Omental fat pad (tissue), 4 donors: ENCODE results near the gene ARAP3. TPM values are rescaled to one million over a fixed set of nuclear protein-coding genes. Genes with fewer than 3 reads are reported as not detected.

Experiments
- ATAC-seq: fragments of 150-250 bp; one replicate; pipeline ENCODE4 v1.9.1; 2016; ENCODE audit warnings: mild to moderate bottlenecking, moderate library complexity; ENCODE audit not compliant: low FRiP score
- DNase-seq: peaks from one replicate; pipeline ENCODE4 v3.0.0-alpha.2; 2019; ENCODE audit warnings: low spot score
- total RNA-seq, 4 donors: library from RNA; depleted of rRNA; stranded (reverse); fragments of >200 nt; gene quantifications; one replicate each; pipeline ENCODE4 v1.1.0, GENCODE V29; 2016
- TF ChIP-seq, protein P1 (sequence below), 3 donors: fragments of 450-650 bp; IDR thresholded peaks; one replicate each; pipeline ENCODE4 v1.5.1; 2016 to 2017; ENCODE audit warnings: antibody characterized with exemption in 3 of 3, mild to moderate bottlenecking in 3 of 3, moderate library complexity in 2 of 3

The ARAP3 gene
- total RNA-seq, 4 donors from 2014 or later, result 2.6 to 36.1 (median 9.1) TPM

DNA sequence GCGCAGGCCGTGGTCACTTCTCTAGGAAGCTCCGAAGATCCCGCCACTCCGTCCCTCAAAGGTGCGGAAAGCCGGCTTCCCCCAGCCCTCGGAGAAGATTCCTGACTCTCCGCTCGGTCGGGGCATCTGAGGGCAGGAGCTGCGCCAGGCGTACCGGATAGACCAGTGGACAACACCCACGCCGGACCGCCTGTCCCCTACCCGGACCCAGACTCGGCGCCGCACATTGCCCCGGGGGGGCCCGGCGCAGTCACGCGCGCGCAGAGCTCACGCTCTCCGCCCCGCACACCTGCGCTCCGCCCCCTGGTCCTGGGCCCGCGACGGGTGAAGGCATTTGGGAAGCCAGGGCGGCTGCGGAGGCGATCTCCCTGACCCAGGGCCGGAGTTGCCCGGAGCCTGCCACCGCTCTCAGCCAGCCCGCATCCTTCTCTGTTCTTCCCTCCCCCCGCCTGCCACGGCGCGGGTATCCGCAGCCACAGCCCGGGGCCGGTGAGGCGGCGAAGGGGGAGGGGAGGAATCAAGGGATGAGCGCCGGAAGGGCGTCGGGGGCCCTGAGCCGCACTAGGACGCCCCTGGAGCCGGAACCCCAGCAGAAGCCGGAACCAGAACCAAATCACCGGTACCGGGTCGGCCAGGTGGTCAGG, 44.8 kb downstream of the ARAP3 start:
- DNase-seq (no peak), ATAC-seq (peak; percentile 31)
- TF ChIP-seq, protein P1, sequence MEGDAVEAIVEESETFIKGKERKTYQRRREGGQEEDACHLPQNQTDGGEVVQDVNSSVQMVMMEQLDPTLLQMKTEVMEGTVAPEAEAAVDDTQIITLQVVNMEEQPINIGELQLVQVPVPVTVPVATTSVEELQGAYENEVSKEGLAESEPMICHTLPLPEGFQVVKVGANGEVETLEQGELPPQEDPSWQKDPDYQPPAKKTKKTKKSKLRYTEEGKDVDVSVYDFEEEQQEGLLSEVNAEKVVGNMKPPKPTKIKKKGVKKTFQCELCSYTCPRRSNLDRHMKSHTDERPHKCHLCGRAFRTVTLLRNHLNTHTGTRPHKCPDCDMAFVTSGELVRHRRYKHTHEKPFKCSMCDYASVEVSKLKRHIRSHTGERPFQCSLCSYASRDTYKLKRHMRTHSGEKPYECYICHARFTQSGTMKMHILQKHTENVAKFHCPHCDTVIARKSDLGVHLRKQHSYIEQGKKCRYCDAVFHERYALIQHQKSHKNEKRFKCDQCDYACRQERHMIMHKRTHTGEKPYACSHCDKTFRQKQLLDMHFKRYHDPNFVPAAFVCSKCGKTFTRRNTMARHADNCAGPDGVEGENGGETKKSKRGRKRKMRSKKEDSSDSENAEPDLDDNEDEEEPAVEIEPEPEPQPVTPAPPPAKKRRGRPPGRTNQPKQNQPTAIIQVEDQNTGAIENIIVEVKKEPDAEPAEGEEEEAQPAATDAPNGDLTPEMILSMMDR (IDR thresholded peaks at IDR 0.05), result no peak

DNA sequence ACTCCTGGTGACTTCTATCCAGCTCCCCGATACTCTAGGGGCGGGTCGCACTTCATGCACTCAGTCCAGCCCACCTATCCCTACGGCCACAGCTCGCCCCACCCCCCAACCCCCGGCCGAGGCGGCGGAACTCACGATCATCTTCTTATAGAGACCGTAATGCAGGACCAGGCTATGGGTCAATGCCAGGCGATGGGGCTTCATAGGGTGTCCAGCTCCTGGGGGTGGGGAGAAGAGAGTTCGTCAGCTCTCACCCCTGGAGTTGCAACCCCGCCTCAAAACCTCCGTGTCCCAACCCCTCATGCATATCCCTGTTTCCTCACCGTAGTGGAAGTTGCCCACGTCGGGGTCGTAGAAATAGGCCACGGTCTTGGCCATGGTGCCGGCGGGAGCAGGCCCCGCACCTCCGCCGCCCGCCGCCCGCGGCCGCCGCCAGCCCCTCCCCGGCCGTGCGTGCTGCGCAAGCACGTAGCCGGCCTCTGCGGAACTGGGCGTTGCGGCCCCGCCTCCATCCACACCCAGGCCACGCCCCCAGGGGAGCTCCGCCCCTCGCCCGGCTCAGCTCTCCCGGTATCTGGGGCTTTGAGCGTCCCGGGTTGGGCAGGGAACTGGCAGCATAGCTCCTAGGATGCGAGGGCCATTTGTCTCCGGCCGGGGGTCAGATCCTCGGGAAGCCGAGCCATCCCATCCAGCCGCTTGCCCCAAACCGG, 45.5 kb downstream of the ARAP3 start, which contains the start of the genes HDAC3 and RELL2:
HDAC3 (minus strand) TSS at position 437 of the 710 bp plus-strand sequence; CDS start at position 378, 59 bp downstream.
RELL2 (plus strand) TSS at position 585 of the 710 bp plus-strand sequence. CDS start 1,229 bp downstream, outside the sequence.
- peak; percentile 98 for ATAC-seq
- TF ChIP-seq, protein P1 (IDR thresholded peaks at IDR 0.05), result no peak
- DNase-seq, result peak; percentile 77

- DNase-seq (no peak), ATAC-seq (no peak)
- TF ChIP-seq, protein P1 (IDR thresholded peaks at IDR 0.05), result no peak
Observed at GRCh38 chr5:141636106-141636412, 46.0 kb downstream of the ARAP3 start.

DNA sequence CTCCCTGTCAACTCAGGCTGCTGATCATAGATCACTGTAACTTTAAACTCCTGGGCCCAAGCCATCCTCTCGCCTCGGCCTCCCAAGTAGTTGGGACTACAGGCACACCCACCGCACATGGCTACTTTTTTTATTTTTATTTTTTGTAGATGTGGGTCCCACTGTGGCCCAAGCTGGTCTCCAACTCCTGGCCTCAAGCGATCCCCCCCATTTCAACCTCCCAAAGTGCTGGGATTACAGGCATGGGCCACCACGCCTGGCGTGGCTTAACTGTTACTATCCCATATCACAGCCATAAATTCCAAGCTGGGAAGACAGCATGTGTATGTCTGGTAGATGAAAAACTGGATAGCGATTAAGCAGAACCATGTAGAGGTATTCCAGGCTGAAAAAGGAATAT, 46.4 kb downstream of the ARAP3 start:
- ATAC-seq (no peak), DNase-seq (no peak)
- TF ChIP-seq, protein P1 (IDR thresholded peaks at IDR 0.05), result no peak

- no peak for ATAC-seq
- DNase-seq, result no peak
- TF ChIP-seq, protein P1 (IDR thresholded peaks at IDR 0.05), result no peak
Observed at GRCh38 chr5:141634720-141635119, 47.3 kb downstream of the ARAP3 start.

DNA sequence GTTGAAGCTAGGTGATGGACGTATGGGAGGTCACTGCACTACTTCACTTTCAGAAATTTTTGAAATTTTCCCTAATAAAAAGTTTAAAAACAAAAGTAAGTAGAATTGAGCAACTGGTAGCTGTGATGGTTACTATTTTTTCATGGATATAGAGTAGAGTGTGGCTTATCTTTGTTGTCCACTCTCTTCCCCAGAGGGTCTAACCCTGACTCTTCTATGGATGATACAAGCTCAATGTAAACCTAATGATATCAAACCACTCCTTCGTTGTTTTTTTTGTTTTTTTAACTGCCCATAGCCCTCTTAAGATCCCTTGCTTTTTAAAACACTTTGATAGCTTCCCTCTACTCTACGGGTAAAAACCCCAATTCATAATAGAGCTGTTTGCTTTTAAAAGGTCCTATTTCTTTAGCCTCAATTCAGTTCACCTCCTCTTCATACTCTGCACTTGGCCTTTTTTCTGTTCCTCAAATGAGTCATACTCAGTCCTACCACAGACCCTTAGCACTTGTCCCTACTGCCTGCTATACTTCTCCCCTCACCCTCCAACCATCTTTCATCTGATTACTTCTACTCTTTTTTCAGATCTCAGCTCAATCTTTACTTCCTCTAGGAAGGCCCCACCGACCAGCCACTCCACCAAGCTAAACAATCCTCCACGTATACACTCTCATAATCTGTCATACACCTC, 48.0 kb downstream of the ARAP3 start:
- ATAC-seq (no peak), DNase-seq (no peak)
- TF ChIP-seq, protein P1 (IDR thresholded peaks at IDR 0.05), result no peak
